ENCODE results near the gene PRPF6. TPM values are rescaled to one million over a fixed set of nuclear protein-coding genes. Genes with fewer than 3 reads are reported as not detected.

The PRPF6 gene
- total RNA-seq, 1 donor from 2014 or later, result 52.6 TPM

- no peaks in the 10 kb centered on the region for H3K36me3 ChIP-seq (ENCODE audit: insufficient read depth, low read length)
- Mint-ChIP-seq H3K9me3 (ENCODE audit: unreplicated experiment) (no peaks in the 10 kb centered on the region), H3K4me1 (ENCODE audit: low read depth, unreplicated experiment) (peaks cover 6% of the 10 kb centered on the region), H3K4me3 (ENCODE audit: unreplicated experiment) (no peak overlapping the region), H3K27ac (ENCODE audit: unreplicated experiment) (no peak overlapping the region), H3K36me3 (ENCODE audit: low read depth, unreplicated experiment) (no peaks in the 10 kb centered on the region), H3K27me3 (ENCODE audit: low read depth, unreplicated experiment) (peaks cover 24% of the 10 kb centered on the region)
- H3K4me3 ChIP-seq (ENCODE audit: insufficient read depth, low read depth, low read length), result no peak overlapping the region
- H3K79me2 ChIP-seq (ENCODE audit: insufficient read depth, low read length), result no peaks in the 10 kb centered on the region
- no peak overlapping the region for H3K4me2 ChIP-seq (ENCODE audit: low read length)
- H3K9me3 ChIP-seq (ENCODE audit: insufficient read depth, low read depth, low read length), result no peaks in the 10 kb centered on the region
- no peak overlapping the region for H2AFZ ChIP-seq (ENCODE audit: low read depth, low read length)
- no peak for FAIRE-seq
- TF ChIP-seq EZH2 (IDR thresholded peaks at IDR 0.05; ENCODE audit: insufficient read depth, low read length) (no peak), CTCF (IDR thresholded peaks at IDR 0.05; ENCODE audit: insufficient read depth, low read depth, low read length) (no peak)
- H4K20me1 ChIP-seq (ENCODE audit: insufficient read depth, low read length), result peaks cover 5% of the 10 kb centered on the region
- DNase-seq (ENCODE audit: low read depth), result no peak
- peaks cover 11% of the 10 kb centered on the region for H3K4me1 ChIP-seq (ENCODE audit: insufficient read depth, low read length)
- no peak overlapping the region for H3K9ac ChIP-seq (ENCODE audit: low read length)
- H3K27ac ChIP-seq (ENCODE audit: low read depth, low read length), result no peak overlapping the region
- peaks cover 16% of the 10 kb centered on the region for H3K27me3 ChIP-seq (ENCODE audit: insufficient read depth, low read length)
Observed at GRCh38 chr20:64055396-64055892, 74.5 kb downstream of the PRPF6 start.

- H3K9me3 Mint-ChIP-seq (ENCODE audit: unreplicated experiment), result no peaks in the 10 kb centered on the region
Observed at GRCh38 chr20:64055893-64056638, 75.1 kb downstream of the PRPF6 start.

More at GRCh38 chr20:64055893-64056638, 75.1 kb downstream of the PRPF6 start:
- H3K27me3 Mint-ChIP-seq (ENCODE audit: low read depth, unreplicated experiment), result peaks cover 21% of the 10 kb centered on the region
- Histone ChIP-seq H3K4me2 (ENCODE audit: low read length) (no peak overlapping the region), H3K36me3 (ENCODE audit: insufficient read depth, low read length) (no peaks in the 10 kb centered on the region), H3K9me3 (ENCODE audit: insufficient read depth, low read depth, low read length) (no peaks in the 10 kb centered on the region), H2AFZ (ENCODE audit: low read depth, low read length) (no peak overlapping the region), H3K4me1 (ENCODE audit: insufficient read depth, low read length) (peaks cover 11% of the 10 kb centered on the region), H4K20me1 (ENCODE audit: insufficient read depth, low read length) (no peaks in the 10 kb centered on the region), H3K9ac (ENCODE audit: low read length) (no peak overlapping the region), H3K27me3 (ENCODE audit: insufficient read depth, low read length) (peaks cover 11% of the 10 kb centered on the region), H3K79me2 (ENCODE audit: insufficient read depth, low read length) (no peaks in the 10 kb centered on the region), H3K27ac (ENCODE audit: low read depth, low read length) (no peak overlapping the region), H3K4me3 (ENCODE audit: insufficient read depth, low read depth, low read length) (no peak overlapping the region)
- H3K36me3 Mint-ChIP-seq (ENCODE audit: low read depth, unreplicated experiment), result no peaks in the 10 kb centered on the region
- peaks cover 6% of the 10 kb centered on the region for H3K4me1 Mint-ChIP-seq (ENCODE audit: low read depth, unreplicated experiment)
- no peak overlapping the region for H3K4me3 Mint-ChIP-seq (ENCODE audit: unreplicated experiment)
- FAIRE-seq (no peak), DNase-seq (ENCODE audit: low read depth) (no peak)
- H3K27ac Mint-ChIP-seq (ENCODE audit: unreplicated experiment), result no peak overlapping the region
- TF ChIP-seq EZH2 (IDR thresholded peaks at IDR 0.05; ENCODE audit: insufficient read depth, low read length), result no peak
- no peak for TF ChIP-seq CTCF (IDR thresholded peaks at IDR 0.05; ENCODE audit: insufficient read depth, low read depth, low read length)
